GM19455 (cell line): Measurements from ENCODE around the gene IAH1.

ENCODE experiments used
- ATAC-seq: cut with Tn5 transposase; IDR thresholded peaks from one replicate; pipeline ENCODE4 v1.9.1; 2021; ENCODE audit not compliant: unreplicated experiment

Gene IAH1, protein sequence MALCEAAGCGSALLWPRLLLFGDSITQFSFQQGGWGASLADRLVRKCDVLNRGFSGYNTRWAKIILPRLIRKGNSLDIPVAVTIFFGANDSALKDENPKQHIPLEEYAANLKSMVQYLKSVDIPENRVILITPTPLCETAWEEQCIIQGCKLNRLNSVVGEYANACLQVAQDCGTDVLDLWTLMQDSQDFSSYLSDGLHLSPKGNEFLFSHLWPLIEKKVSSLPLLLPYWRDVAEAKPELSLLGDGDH

DNA sequence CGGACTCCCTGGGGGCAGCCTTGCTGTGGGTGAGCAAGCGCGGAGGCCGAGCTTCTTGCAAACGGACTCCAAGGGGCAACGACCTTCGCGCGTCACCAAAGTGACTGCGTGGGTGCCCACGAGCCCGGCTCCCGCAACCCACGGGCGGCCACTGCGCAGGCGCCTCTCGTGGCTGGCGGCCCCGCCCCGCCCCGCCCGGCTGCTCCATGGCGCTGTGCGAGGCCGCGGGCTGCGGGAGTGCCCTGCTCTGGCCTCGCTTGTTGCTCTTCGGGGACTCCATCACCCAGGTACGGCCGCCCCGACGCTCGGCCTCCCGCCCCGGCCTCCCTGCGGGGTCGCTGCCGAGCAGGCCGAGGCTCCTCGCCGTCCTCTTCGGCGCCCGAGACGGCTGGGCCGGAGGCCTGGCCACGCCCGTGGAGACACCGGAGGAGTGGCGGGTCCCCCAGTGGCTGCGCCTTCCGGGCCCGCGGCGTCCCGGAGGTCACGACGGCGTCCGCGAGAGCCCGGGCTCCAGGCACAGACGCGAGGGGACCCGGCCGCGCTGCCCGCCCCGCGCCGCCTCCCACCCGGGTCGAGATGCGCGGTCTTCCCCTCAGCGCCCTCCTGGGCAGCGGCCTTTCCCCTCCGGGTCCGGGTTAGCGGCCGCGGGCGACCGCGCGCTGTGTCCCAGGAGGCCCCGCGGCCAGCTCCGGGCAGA, at the start of gene IAH1:
IAH1 (plus strand) TSS at position 191 of the 697 bp plus-strand sequence; CDS start at position 207, 16 bp downstream.
- ATAC-seq, result peak; percentile 76

DNA sequence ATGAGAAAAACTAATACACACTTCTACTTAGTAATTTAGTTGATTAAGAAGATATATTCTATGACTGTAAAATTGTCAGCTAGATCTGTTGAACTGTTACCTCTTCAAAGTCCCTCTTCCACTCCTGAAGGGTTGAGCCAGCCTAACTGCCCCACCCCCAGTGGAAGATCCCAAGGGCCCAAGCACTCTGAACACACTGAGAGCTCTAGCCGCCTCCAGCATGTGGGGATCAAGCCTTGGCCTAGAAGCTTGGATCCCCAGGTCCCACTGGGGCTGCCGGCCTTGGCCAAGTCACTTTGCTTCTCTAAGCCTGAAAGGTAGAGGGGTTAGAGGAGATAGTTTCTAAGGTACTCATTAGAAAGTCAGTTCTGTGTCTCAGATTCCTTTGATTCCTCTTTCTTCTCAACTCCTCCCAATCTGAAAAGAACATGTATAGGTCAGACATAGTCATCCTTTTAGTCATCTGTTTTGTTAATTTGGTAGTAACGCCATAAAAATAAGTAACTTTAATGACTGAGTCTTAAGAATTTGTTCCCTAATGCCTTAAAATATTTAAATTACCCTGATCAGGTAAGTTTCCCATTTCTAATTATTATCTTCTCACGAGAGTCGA, 45.3 kb upstream of the IAH1 start:
- no peak for ATAC-seq

DNA sequence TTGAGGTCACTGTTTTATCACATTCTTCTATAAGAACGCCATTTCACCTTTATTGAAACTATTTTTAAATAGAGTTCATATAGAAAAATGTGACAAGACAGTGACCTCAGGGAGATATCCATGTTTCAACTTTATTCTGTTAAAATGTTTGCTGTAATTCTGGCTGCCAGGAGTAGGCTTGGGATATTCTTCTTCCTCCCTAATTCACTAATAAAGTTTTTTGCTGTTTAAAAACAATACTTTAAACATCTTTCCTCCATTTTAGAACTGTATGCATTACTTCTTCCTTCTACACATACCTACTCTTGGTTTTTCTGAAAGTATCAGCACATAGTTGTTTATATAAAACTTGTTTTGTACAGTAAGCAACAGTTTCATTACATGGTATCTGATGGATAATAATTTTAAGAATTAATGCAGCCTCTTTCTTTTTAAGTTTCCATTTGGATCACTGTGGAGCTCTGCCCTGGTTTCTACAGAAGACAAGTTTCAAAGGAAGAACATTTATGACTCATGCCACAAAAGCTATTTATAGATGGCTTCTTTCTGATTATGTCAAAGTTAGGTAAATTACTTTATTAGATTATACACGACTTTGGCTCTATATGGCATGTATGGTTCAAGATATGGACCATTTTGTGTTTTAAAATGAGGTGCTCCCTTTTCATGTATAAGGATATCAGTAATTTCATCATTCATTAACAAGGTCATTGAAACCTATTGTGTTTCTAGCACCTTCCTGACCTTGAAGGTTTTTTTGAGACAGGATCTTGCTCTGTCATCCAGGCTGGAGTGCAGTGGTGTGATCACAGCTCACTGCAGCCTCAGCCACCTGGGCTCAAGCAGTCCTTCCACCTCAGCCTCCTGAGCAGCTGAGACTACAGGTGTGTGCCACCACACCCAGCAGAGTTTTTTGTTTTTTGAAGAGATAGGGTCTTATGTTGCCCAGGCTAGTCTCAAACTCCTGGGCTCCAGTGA, 43.7 kb upstream of the IAH1 start:
- ATAC-seq, result no peak

DNA sequence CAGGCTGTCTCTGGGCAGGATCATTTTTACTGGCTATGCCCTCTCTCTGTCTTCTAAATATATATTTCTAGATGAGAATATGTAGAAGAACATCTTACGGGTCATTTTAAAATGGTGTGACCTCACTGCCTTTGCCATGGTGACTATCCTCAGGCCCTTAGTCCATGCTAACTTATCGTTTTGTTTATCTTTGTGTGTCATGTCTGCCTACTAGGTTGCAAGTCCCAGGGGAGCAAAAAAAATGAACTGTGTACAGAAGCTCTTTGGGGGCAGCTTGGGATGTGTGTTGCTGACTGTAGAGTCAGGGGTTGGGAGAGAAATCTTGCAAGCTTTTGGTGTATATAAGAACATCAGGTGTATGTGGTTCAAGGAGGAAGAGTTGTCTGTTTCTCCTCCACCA, 39.9 kb upstream of the IAH1 start:
- ATAC-seq, result no peak

DNA sequence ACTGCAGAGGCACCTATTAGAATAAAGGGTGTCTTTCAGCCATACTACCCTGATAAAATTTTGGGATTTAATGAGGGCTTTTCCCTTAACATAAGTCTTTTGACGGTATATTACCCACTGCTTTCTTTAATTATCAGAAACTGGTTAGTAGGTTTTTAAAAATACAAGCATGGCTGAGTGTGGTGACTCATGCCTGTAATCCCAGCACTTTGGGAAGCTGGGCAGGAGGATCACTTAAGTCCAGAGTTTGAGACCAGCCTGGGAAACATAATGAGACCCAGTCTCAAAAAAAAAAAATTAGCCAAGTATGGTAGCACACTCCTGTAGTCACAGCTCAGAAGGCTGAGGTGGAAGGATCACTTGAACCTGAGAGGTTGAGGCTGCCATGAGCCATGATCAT, 34.8 kb upstream of the IAH1 start:
- no peak for ATAC-seq

DNA sequence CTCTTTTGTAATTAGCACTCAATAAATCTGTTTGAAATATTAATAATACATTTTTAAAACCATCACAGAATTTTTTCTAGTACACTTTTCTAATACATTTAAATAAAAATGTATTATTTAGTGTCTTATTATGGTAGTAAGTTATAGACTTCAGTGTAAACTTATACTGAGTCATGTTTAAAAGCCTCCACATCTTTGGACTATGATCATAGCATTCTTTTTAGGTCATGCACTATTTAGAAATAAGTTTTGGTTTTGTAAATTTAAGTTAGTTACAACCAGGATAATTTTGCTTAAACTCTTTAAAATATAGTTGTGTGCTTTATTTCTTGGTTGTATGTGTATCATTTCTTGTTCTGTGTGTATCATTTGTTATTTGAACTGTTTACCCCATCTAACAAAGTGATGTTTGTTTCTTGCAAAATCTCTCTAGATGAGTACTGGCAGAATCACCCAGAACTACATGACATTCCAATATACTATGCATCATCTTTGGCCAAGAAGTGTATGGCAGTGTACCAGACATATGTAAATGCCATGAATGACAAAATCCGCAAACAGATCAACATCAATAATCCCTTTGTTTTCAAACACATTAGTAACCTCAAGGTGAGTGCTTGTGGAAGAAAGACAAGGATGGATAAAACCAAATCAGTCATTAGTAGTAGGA, 34.2 kb upstream of the IAH1 start:
- ATAC-seq, result no peak

DNA sequence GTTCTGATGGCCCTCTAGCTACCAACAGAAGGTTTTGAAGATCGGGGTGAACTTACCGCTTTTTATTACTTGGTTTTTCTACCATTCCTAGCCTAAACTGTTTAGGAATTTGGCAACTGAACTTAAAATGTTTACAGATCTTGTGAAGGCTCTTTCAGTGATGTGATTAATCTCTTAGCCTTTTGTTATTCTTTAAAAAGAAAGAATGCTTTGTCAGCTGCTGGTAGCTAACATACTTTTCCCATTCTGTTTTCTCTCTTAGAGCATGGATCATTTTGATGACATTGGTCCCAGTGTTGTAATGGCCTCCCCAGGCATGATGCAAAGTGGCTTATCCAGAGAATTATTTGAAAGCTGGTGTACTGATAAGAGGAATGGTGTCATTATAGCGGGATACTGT, 32.8 kb upstream of the IAH1 start:
- ATAC-seq, result no peak

DNA sequence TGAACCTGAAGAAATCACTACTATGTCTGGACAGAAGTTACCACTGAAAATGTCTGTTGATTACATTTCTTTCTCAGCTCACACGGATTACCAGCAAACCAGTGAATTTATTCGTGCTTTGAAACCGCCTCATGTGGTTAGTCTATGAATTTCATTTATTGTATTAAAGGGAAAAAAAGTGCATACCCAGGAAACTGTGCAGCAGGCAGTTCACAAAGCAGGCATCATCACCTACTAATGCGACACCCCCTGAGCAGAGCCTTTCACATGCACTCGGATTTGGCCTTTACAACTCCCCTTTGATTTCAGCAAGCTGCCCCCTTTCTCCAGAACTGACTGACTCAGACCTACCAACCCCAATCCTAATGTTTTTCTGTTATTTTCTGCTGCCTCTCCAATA, 30.8 kb upstream of the IAH1 start:
- ATAC-seq, result no peak

DNA sequence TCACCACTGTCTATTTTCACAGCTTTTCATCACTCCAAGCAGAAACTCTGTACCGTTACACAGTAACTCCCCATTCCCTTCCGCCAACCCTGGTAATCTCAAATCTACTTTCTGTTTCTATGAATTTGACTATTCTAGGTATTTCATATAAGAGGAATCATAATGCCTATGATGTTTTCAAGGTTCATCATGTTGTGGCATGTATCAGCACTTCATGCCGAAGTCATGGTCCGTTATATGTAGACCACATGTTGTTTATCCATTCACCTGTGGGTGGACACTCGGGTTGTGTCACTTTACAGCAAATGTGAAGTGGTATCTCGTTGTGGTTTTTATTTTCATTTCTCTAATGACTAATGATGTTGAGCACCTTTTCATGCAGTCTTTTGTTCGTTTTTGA, 29.3 kb upstream of the IAH1 start:
- ATAC-seq, result no peak

DNA sequence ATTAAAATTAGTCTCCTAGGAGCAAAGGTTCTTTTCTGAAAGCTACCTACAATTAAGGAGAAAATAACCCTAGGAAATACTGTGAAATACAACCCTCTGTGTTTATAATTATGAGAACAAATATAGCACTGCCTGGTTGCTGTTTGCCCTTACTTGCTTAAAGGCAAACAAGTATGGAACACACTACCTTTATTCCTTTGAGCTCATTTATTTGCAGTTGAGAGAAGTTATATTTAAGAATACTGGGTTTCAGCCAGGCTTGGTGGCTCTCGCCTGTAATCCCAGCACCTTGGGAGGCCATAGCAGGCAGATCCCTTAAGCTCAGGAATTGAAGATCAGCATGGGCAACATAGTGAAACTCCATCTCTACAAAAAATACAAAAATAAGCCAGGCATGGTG, 23.1 kb upstream of the IAH1 start:
- ATAC-seq, result no peak

DNA sequence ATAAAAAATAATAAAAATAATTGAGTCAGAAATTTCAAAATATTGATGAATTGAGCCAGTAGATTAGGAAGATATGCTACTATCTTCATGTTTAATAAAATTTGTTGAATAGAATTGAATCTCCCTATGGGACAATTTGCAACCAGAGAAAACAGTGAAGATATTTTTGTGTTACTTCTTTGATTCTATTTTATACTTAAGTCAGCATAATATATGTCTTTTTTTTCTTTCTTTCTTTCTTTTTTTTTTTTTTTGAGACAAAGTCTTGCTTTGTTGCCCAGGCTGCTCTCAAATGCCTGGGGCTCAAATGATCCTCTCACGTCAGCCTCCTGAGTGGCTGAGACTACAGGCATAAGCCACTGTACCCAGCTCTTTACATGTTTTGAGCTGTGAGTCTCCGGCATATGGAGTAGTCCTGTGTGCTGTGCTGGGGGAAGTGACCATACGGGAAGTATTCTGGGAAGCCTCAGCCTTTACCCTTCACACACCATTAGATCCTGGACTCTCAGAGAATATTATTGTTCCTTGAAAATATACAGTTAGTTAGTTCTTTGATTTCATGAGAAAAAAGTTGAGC, 13.8 kb upstream of the IAH1 start:
- ATAC-seq, result no peak

DNA sequence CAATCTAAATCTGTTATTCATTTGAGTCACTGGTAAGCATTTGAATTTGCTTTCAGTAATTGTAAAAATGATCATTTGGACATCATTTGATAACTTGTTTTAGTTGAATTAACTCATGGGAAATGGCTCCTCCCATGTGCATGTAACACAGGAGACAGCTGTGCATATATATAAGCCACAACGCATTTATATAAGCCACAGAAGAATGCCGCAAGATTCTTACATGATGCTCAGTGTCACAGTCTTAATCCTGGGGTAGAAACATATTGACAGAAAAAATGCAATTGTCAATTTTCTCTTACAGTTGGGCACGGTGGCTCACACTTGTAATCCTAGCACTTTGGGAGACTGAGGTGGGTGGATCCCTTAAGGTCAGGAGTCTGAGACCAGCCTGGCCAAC, 13.3 kb upstream of the IAH1 start:
- no peak for ATAC-seq

DNA sequence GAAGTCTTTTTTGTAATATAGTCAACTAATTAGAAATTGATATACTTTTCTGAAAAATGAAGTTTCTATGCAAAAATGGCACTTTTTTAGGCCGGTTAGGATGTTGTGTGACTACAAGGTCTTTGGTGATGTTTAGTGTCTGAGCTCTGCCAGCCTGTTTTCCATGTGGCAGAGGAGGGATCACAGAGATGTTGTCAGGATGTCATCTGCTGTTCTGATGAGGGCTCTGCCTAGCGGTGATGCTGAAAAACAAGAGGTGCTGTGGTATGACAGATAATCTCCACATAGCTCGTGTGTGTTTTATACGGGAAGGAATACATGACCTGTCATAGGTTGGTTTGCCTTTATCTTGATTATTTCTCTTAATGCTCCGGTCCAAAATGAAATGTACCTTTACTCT, 12.0 kb upstream of the IAH1 start:
- no peak for ATAC-seq

DNA sequence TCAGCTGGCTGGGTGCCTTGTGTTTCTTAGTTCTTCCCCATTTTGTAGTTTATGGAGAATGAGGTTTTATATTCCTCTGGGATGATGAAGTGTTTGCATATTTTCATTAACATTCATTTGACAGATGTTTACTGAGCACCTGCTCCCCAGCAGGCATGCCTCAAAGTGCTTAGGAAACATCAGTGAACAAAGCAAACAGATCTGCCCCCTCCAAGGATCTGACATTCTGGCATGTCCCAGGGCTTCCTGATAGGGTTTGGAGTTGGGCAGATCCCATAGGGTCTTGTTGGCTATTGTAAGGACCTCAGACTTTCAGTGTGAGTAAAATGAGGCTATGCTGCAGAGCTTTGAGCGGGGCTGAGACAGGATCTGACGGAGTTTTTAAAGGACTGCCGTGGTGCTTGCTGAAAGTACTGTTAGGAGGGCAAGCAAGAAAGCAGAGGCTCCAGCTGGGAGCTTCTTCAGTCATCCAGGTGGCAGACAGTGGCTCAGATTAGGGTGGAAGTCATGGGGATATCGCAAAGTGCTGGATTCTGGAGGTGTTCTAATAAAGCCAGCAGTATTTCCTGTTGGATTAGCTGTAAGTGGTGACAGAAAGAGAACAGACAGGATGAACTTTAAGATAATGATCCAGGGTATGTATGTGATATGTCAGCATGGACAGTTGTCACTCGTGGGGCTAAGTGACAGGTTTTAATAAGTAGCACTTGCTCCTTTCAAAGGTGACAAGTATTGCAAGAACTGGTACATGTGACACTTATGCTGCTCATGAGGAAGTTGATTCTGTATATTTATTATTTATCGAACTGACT, 11.3 kb upstream of the IAH1 start:
- no peak for ATAC-seq

DNA sequence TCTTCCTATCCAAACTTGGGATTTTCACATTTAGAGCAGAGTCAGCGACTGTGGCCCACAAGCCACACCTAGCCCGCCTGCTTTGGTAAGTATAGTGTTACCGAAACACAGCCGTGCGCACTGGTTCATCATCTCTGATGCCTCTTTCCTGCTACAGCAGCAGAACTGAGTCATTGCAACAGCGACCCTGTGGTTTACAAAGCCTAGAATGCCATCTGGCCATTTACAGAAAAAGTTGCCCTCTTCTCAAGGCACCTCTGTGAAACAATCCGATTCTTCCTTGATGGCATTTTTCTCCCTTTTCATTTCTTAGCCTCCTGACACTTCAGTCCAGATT, 10.7 kb upstream of the IAH1 start:
- ATAC-seq, result peak; percentile 89

DNA sequence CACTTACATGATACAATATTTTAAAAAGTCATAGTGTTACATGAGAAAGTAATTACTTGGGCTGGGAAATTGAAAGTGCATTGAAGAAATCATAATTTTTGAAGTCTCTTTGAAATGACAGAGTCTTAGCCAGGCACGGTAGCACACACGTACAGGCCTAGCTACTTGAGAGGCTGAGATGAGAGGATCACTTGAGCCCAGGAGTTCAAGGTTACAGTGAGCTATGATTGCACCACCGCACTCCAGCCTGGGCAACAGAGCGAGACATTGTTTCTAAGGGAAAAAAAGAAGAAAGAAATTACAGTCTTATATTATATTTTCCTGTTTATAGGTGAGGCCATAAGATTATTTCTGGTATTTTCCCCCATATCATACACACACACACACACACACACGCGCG, 9.2 kb upstream of the IAH1 start:
- ATAC-seq, result no peak

DNA sequence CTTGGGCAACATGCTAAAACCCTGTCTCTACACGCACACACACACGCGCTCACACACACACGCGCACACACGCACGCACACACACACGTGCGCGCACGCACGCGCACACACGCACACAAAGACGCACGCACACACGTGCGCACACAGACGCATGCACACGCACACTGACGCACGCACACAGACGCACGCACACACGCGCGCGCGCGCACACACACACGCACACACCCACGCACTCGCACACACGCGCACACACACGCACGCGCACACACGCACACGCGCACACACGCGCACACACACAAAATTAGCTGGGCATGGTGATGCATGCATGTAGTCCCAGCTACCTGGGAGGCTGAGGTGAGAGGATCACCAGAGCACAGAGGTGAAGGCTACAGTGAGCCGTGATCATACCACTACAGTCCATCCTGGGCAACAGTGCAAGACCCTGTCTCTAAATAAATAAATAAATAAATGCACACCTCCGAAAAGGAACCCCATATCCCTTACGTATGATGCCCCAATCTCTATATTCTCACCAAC, 8.1 kb upstream of the IAH1 start:
- ATAC-seq, result no peak

DNA sequence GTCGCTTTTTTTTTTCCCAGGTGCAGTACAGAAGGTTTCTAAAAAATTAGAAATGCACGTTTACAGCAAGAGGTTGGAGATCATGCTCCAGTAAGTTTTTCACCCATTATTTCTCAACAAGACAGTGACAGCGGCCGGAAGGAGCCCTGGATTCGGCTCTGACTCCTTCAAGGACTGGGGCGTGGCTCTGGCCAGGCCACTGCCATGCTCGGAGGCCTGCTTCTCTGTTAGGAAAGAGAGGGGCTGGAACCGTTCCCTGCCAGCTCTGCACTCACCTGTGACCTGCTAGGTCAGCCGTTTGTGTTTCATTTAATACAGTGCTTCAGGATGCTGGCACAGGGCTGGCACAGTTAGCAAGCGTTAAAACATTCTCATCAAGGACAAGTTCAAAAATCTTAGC, 6.7 kb upstream of the IAH1 start:
- no peak for ATAC-seq

DNA sequence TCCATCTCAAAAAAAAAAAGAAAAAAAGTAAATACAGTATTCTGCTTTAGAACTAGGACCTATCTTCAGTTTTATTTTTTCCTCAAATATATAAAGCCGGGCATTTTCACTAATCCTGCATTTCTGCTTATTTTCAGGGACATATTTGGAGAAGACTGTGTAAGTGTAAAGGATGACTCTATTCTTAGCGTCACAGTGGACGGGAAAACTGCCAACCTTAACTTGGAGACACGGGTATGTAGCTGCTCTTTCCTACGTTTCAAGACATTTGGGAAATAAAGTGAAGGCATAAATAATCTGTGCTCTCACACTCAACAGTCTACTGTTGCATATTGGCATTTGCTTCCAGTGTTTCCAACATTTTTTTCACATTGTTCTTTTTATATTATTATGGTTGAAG, 3.1 kb upstream of the IAH1 start:
- ATAC-seq, result no peak
